Heart right ventricle (tissue), 16 donors: ENCODE results near the gene FAM76B. TPM values are rescaled to one million over a fixed set of nuclear protein-coding genes. Genes with fewer than 3 reads are reported as not detected.

Experiments
- ATAC-seq, 8 donors: fragments of 200-7000 bp; cut with Tn5 transposase; one replicate each; pipeline ENCODE4 v1.9.1; 2020; ENCODE audit warnings: mild to moderate bottlenecking in 8 of 8, moderate library complexity in 8 of 8, moderate number of reproducible peaks in 1 of 8
- DNase-seq, 2 donors: peaks; one replicate each; pipeline ENCODE4 v3.0.0-alpha.2; 2020
- H3K27ac ChIP-seq, 10 donors: fragments of 200-600 bp; sonication (generic) in 2 of 10; one replicate each; pipeline versions ENCODE4 v1.5.0 to v1.8.0; 2020 to 2022; ENCODE audit warnings: mild to moderate bottlenecking in 3 of 10
- H3K27me3 ChIP-seq, 7 donors: fragments of 200-600 bp; one replicate each; pipeline ENCODE4 v1.8.0; 2021 to 2022; ENCODE audit warnings: mild to moderate bottlenecking in 2 of 7
- H3K36me3 ChIP-seq, 9 donors: fragments of 200-600 bp; sonication (generic) in 1 of 9; one replicate each; pipeline versions ENCODE4 v1.5.0 to v1.8.0; 2020 to 2022; ENCODE audit warnings: mild to moderate bottlenecking in 2 of 9
- H3K4me1 ChIP-seq, 9 donors: fragments of 200-600 bp; sonication (generic) in 1 of 9; one replicate each; pipeline versions ENCODE4 v1.5.0 to v1.8.0; 2020 to 2022; ENCODE audit warnings: mild to moderate bottlenecking in 4 of 9
- H3K4me3 ChIP-seq, 10 donors: fragments of 200-600 bp; sonication (generic) in 2 of 10; one replicate each; pipeline versions ENCODE4 v1.5.0 to v1.8.0; 2020 to 2022; ENCODE audit warnings: mild to moderate bottlenecking in 7 of 10, moderate library complexity in 2 of 10
- H3K9me3 ChIP-seq, 11 donors: fragments of 200-600 bp in 10 of 11; sonication (generic) in 2 of 11; one replicate each; pipeline versions ENCODE4 v1.5.0 to v1.8.0; 2013 to 2022; ENCODE audit warnings: mild to moderate bottlenecking in 2 of 11, control low read depth in 1 of 11, moderate library complexity in 1 of 11
- WGBS, 2 donors: extraction: QIAGEN DNeasy Blood & Tissue Kit; methylation state at CpG; one replicate each; pipeline ENCODE4 v1.1.7; 2013; ENCODE audit warnings: inconsistent platforms in 1 of 2; 5-methylcytosine and 5-hydroxymethylcytosine counted together
- intact Hi-C, 10 donors: fragments of 100-400 bp; cut with DNase I; formaldehyde crosslinking; loops; one replicate each; pipeline versions ENCODE4 v1.11.1 to v1.14.2; 2022
- polyA plus RNA-seq, 2 donors: library from polyadenylated mRNA; stranded (reverse); fragments of 200-250 nt; gene quantifications; one replicate each; pipeline ENCODE4 v1.2.3, GENCODE V29; 2013
- total RNA-seq, 10 donors: library from RNA; stranded (reverse); fragmentation: NEBNext Ultra II Directional in 3 of 10; extraction: Animal tissue kit (Norgen Biotek cat#: 25700) in 3 of 10; gene quantifications; one replicate each; pipeline versions ENCODE4 v1.2.1 to v1.2.4, GENCODE V29; 2021 to 2023
- TF ChIP-seq, protein P1 (sequence below), 9 donors: fragments of 200-600 bp; sonication (generic) in 2 of 9; IDR thresholded peaks; one replicate each; pipeline versions ENCODE4 v1.5.0 to v1.8.0; 2021 to 2022; ENCODE audit warnings: antibody characterized with exemption in 9 of 9, mild to moderate bottlenecking in 5 of 9, moderate library complexity in 1 of 9
- donor health status: Arrhythmogenic right ventricular cardiomyopathy.
- donor health status: ischemic (EF 13 %, LVEDD 7.1; RV severe dilation, severe dysfunction).
- donor health status: healthy with polysubstance abuse.
- donor health status: DM: no; HTN: yes; CAD: no.
- donor health status: DM: no; HTN: no; CAD: no.
- donor health status: ischemic (EF 25% LVEDD 6.9; RV normal size, moderate dysfunction).
- donor health status: ischemic (EF 25% LVEDD 5.7; RV mildly dilated, moderate dysfunction).
- donor health status: healthy.
- donor health status: DM: yes; HTN: yes; CAD: no.
- donor health status: Ischemic cardiomyopathy.
- donor health status: ischemic (EF 35%, LVEDD 5.7; RV mildly dilated, moderate dysfunction).
- donor health status: nonischemic (EF 11% LVEDD 7.7; RV severe dilation, severe dysfunction).
- donor health status: DM: yes; HTN: yes; CAD: no.
- donor health status: PGD.
- donor health status: ischemic (EF 29% LVEDD 5.4; RV normal size, mild dysfunction).
- donor health status: nonischemic (EF 23%, LVEDD 6.1; RV moderate dilation, normal function).

Gene FAM76B
- total and polyA plus RNA-seq, 12 donors: 4.1 to 9.9 (median 7.7) TPM

DNA sequence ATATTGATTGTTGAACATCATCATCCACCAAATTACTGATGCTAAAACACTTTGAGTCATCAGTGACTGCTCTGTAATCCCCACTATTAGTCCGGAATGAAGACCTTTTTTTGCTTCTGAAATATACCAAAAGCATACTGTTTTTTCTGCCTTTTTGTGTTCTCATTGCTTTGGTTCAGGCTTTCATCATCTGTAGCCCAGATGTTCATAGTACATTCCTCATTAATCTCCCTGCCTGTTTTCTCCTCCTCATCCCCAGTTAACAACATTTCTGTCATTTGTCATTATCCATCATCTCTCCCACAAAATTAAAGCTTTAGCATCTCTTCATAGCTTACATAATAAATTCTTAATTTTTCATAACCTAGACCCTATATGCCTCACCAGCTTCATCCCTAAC is 10.0 kb upstream of the FAM76B start:
- 83 to 87% methylated on average over 1 of the region's 1 CpG for WGBS, 2 donors
- no peak overlapping the region for H3K27ac ChIP-seq
- H3K36me3 ChIP-seq: peaks cover 0 to 48% (median 7%) of the 10 kb centered on the region in 9 donors
- intact Hi-C loops: no loop called here
- no peaks in the 10 kb centered on the region for H3K27me3 ChIP-seq
- no peak overlapping the region for H3K4me3 ChIP-seq
- no peaks in the 10 kb centered on the region for H3K4me1 ChIP-seq
- no peaks in the 10 kb centered on the region for H3K9me3 ChIP-seq
- ATAC-seq (no peak), DNase-seq (no peak)
- TF ChIP-seq, protein P1, sequence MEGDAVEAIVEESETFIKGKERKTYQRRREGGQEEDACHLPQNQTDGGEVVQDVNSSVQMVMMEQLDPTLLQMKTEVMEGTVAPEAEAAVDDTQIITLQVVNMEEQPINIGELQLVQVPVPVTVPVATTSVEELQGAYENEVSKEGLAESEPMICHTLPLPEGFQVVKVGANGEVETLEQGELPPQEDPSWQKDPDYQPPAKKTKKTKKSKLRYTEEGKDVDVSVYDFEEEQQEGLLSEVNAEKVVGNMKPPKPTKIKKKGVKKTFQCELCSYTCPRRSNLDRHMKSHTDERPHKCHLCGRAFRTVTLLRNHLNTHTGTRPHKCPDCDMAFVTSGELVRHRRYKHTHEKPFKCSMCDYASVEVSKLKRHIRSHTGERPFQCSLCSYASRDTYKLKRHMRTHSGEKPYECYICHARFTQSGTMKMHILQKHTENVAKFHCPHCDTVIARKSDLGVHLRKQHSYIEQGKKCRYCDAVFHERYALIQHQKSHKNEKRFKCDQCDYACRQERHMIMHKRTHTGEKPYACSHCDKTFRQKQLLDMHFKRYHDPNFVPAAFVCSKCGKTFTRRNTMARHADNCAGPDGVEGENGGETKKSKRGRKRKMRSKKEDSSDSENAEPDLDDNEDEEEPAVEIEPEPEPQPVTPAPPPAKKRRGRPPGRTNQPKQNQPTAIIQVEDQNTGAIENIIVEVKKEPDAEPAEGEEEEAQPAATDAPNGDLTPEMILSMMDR (IDR thresholded peaks at IDR 0.05): no peak

DNA sequence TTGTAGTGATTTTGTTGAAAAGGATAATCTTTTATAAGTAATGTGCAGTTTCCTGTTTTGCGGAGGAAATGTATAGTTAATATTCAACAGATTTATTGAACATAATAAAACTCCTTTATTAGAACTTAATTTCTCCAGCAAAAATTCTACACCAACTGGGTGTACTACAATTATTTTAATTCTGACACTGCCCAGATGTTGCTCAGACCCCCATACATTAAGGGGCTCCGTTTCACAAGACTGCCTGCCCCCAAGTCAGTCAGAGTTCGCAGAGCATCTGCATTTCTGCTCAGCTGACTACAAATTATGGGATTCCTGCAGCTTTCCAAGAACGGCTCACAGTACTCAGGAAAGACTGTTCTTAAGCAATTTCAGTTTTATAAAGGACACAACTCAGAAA is 6.9 kb upstream of the FAM76B start:
- intact Hi-C loops: no loop called here
- Histone ChIP-seq H3K36me3 (peaks cover 0 to 30% (median 3%) of the 10 kb centered on the region in 9 donors), H3K9me3 (no peaks in the 10 kb centered on the region), H3K27ac (no peak overlapping the region), H3K4me1 (peaks cover 0 to 12% (median 10%) of the 10 kb centered on the region in 9 donors), H3K4me3 (no peak overlapping the region), H3K27me3 (no peaks in the 10 kb centered on the region)
- TF ChIP-seq, protein P1 (IDR thresholded peaks at IDR 0.05): no peak
- no peak for DNase-seq
- no peak for ATAC-seq
- 90% methylated on average over 4 of the region's 4 CpGs for WGBS, 2 donors

DNA sequence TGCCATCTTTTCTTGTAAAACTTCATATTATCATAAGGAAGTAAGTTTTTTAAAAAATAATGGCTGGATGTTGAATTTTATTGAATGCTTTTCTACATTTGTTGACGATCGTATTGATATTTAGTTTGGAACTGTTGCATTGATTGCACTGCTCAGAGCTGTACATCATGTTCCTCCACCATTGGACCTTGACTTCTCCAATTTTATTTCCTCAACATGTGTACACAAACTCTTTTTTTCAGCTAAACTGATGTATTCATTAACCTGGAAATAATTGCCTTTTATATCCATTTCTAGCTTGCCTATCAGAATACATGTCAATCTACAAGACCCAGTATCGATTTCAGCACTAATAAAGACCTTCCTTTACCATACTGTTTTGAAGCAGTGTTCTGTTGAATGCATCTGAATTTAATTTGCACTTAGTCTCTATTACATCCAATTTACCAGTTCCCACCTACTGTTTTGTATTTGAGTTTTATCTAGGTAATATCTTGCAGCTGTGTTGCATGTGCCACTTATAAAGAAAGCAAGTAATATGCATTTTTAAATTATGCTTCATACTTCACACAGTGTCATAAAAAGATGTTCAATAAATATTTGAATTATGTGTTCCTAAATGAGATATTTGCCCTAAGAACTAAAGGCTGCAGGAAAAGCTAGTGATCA is 6.2 kb upstream of the FAM76B start:
- Histone ChIP-seq H3K36me3 (peaks cover 0 to 22% (median 3%) of the 10 kb centered on the region in 9 donors), H3K9me3 (no peaks in the 10 kb centered on the region), H3K27me3 (no peaks in the 10 kb centered on the region), H3K27ac (no peak overlapping the region), H3K4me1 (peaks cover 0 to 17% (median 14%) of the 10 kb centered on the region in 9 donors), H3K4me3 (no peak overlapping the region)
- intact Hi-C loops: no loop called here
- ATAC-seq (no peak), DNase-seq (no peak)
- 95 to 98% methylated on average over 3 of the region's 3 CpGs for WGBS, 2 donors
- TF ChIP-seq, protein P1 (IDR thresholded peaks at IDR 0.05): no peak

DNA sequence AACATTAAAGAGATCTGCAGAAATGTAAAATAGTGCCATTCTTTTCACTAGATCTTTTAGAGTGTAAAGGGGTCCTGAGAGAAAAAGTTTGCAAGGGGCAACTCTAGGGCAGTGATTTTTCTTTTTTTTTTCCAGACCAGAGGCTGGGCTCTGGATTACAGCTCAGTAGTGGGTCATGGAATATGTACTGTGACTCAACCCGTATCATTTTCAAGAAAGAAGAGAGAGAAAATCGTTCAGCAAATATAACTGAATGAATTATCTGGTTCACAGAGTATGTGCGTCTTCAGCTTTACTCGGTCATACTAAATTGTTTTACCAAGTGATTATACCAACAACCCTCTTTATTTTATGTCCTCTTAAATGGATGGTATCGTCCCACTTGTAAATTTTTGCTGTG is 4.5 kb upstream of the FAM76B start:
- no peaks in the 10 kb centered on the region for H3K9me3 ChIP-seq
- TF ChIP-seq, protein P1 (IDR thresholded peaks at IDR 0.05): no peak

More for the DNA sequence above, 4.5 kb upstream of the FAM76B start:
- no peak for DNase-seq
- 88 to 91% methylated on average over 5 of the region's 5 CpGs for WGBS, 2 donors
- no peak overlapping the region for H3K4me3 ChIP-seq
- no peak for ATAC-seq
- H3K4me1 ChIP-seq: peaks cover 0 to 20% (median 16%) of the 10 kb centered on the region in 9 donors
- no peaks in the 10 kb centered on the region for H3K27me3 ChIP-seq
- no peak overlapping the region for H3K27ac ChIP-seq
- peaks cover 0 to 6% (median 0%) of the 10 kb centered on the region in 9 donors for H3K36me3 ChIP-seq
- intact Hi-C loops: loop anchor here in 1 of 10 donors (5.0 kb wide), 1 partner anchor 128 kb away; the partner anchor contains the start of gene MTMR2
